ENCODE measurements around the gene NR2E1. TPM values are rescaled to one million over a fixed set of nuclear protein-coding genes. Genes with fewer than 3 reads are reported as not detected.
A peak's percentile ranks its signal among the peaks of the same experiment; 100 is the strongest.

Gene NR2E1
- polyA plus RNA-seq (2012; ENCODE audit: low read depth, missing spikeins) = not detected

DNA sequence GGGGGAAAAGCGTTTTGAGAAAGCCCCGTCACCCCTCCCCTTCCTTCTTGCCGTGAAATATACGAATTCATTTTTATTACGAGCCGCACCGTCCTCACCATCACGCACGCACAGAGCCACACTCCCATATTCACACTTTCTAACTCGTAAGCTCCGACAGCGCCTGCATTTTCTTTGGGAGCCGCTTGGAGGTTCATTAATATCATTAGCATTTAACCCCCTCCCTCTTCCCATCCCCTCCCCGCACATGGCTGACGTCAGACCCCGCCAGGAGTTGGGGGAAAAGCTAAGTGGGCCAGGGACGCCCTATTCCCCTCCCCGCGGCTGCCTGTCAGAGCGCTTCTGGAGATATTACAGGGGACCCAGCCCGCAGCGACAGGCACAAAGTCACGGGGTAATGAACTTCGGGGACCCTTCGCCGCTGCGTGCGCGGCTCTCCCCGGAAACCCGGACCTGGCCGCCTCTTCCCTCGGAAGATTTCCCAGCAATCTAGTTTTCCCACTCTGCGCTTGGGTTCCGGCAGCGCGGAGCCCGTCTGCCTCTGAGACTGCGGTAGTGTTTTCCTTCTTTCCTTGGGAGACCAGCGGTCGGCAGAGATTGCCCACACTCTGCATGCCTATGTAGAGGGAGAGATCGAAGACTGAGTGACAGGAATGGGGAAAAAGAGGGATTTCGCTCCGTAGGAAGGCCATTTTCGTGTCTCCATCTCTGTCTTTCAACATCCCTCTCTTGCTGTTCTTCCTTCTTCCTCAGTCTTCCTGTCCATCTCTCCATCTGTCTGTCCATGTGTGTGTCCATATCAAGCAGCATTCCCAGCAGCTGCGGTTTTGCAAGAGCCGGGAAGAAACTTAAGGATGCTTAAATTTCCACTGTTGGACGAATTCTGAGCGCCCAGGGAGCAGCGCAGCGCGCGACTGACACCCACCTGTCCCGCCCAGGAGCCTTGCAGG is at the start of gene NR2E1:
NR2E1 (plus strand) TSS at position 309 of the 950 bp plus-strand sequence. CDS start 744 bp downstream, outside the sequence.
- TF ChIP-seq POU2F2 (IDR thresholded peaks at IDR 0.05; ENCODE audit: low read depth, low read length) (no peak), TAF1 (IDR thresholded peaks at IDR 0.05; ENCODE audit: low read depth, low read length) (no peak), POLR2A (IDR thresholded peaks at IDR 0.05; ENCODE audit: low read depth, low read length) (no peak), PAX5 (IDR thresholded peaks at IDR 0.05; ENCODE audit: insufficient read depth, low read length, severe bottlenecking) (no peak), SPI1 (IDR thresholded peaks at IDR 0.05; ENCODE audit: low read depth, low read length) (no peak), POLR2AphosphoS5 (IDR thresholded peaks at IDR 0.05; ENCODE audit: low read depth, low read length) (no peak)
- DNase-seq (ENCODE audit: insufficient read length, low spot score) = no peak
- FAIRE-seq = no peak

GRCh38 chr6:108116546-108117426 is 49.0 kb upstream of the NR2E1 start:
- FAIRE-seq (no peak), DNase-seq (ENCODE audit: insufficient read length, low spot score) (peak; percentile 23)
- no peak for TF ChIP-seq POLR2AphosphoS5 (IDR thresholded peaks at IDR 0.05; ENCODE audit: low read depth, low read length)
- no peak for TF ChIP-seq POU2F2 (IDR thresholded peaks at IDR 0.05; ENCODE audit: low read depth, low read length)

GRCh38 chr6:108117427-108118358 is 48.1 kb upstream of the NR2E1 start:
- FAIRE-seq = peak; percentile 75
- DNase-seq (ENCODE audit: insufficient read length, low spot score) = peak; percentile 27
- no peak for TF ChIP-seq SPI1 (IDR thresholded peaks at IDR 0.05; ENCODE audit: low read depth, low read length)
- no peak for TF ChIP-seq POLR2A (IDR thresholded peaks at IDR 0.05; ENCODE audit: low read depth, low read length)
- TF ChIP-seq PAX5 (IDR thresholded peaks at IDR 0.05; ENCODE audit: insufficient read depth, low read length, severe bottlenecking) = no peak
- TF ChIP-seq TAF1 (IDR thresholded peaks at IDR 0.05; ENCODE audit: low read depth, low read length) = no peak
- no peak for TF ChIP-seq POLR2AphosphoS5 (IDR thresholded peaks at IDR 0.05; ENCODE audit: low read depth, low read length)
- no peak for TF ChIP-seq POU2F2 (IDR thresholded peaks at IDR 0.05; ENCODE audit: low read depth, low read length)

- FAIRE-seq = no peak
- no peak for DNase-seq (ENCODE audit: insufficient read length, low spot score)
- no peak for TF ChIP-seq SPI1 (IDR thresholded peaks at IDR 0.05; ENCODE audit: low read depth, low read length)
- no peak for TF ChIP-seq PAX5 (IDR thresholded peaks at IDR 0.05; ENCODE audit: insufficient read depth, low read length, severe bottlenecking)
- no peak for TF ChIP-seq POU2F2 (IDR thresholded peaks at IDR 0.05; ENCODE audit: low read depth, low read length)
- TF ChIP-seq POLR2AphosphoS5 (IDR thresholded peaks at IDR 0.05; ENCODE audit: low read depth, low read length) = no peak
- no peak for TF ChIP-seq POLR2A (IDR thresholded peaks at IDR 0.05; ENCODE audit: low read depth, low read length)
- no peak for TF ChIP-seq TAF1 (IDR thresholded peaks at IDR 0.05; ENCODE audit: low read depth, low read length)
These were observed 47.5 kb upstream of the NR2E1 start for GRCh38 chr6:108118359-108118724.

DNA sequence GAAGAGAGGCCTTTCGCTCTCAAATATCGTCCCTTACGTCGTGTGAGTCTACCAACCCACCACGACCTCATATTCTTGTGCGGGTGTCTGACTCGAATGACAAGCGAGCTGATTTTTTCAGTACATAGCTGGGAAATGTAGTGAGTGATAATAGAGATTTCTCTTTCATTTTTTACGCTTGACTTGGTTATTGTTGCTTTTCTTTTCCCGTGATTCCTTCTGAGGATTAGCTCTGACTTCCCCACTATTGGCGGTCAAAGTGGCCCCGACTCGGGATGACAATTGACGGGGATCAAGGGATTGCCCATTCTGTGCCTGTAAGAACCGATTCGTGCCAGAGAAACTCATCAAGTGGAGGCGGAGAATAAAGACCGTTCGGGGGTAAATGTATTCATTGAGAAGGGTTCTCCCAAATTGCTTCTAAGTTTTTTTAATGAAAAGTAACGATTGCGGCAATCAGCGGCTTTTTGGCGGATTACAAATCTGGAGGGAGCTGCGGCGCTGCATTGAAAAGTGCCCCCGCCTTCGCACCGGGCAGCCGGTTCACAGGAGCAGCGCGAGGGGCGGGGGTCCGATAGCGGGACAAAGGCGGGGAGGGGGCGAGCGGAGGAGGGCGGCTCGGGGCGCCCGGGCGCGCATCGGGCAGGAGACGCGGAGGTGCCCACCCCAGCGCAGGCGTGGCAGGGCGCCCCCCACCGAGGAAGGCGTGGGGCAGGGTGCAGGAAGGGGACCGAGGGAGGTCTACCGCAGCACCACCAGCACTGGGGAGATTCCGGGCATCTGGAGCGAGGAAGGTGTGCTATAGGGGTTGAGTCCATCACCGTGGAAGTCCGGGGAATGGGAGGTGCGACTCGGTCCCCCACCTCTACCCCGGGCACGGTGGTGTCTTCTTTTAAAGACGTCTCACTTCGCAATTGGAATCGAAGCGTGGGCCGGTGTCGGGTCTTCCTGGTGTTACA is 46.7 kb upstream of the NR2E1 start:
- TF ChIP-seq SPI1 (IDR thresholded peaks at IDR 0.05; ENCODE audit: low read depth, low read length) (no peak), POLR2A (IDR thresholded peaks at IDR 0.05; ENCODE audit: low read depth, low read length) (no peak), TAF1 (IDR thresholded peaks at IDR 0.05; ENCODE audit: low read depth, low read length) (no peak), POU2F2 (IDR thresholded peaks at IDR 0.05; ENCODE audit: low read depth, low read length) (no peak), POLR2AphosphoS5 (IDR thresholded peaks at IDR 0.05; ENCODE audit: low read depth, low read length) (no peak)
- FAIRE-seq = no peak
- no peak for DNase-seq (ENCODE audit: insufficient read length, low spot score)

- FAIRE-seq (no peak), DNase-seq (ENCODE audit: insufficient read length, low spot score) (no peak)
- no peak for TF ChIP-seq TAF1 (IDR thresholded peaks at IDR 0.05; ENCODE audit: low read depth, low read length)
- no peak for TF ChIP-seq PAX5 (IDR thresholded peaks at IDR 0.05; ENCODE audit: insufficient read depth, low read length, severe bottlenecking)
- TF ChIP-seq POLR2A (IDR thresholded peaks at IDR 0.05; ENCODE audit: low read depth, low read length) = no peak
- TF ChIP-seq POLR2AphosphoS5 (IDR thresholded peaks at IDR 0.05; ENCODE audit: low read depth, low read length) = no peak
- TF ChIP-seq SPI1 (IDR thresholded peaks at IDR 0.05; ENCODE audit: low read depth, low read length) = no peak
- no peak for TF ChIP-seq POU2F2 (IDR thresholded peaks at IDR 0.05; ENCODE audit: low read depth, low read length)
These were observed 46.1 kb upstream of the NR2E1 start for GRCh38 chr6:108119769-108120141.

GRCh38 chr6:108120311-108120710 is 45.5 kb upstream of the NR2E1 start:
- DNase-seq (ENCODE audit: insufficient read length, low spot score) = no peak
- TF ChIP-seq PAX5 (IDR thresholded peaks at IDR 0.05; ENCODE audit: insufficient read depth, low read length, severe bottlenecking) (no peak), TAF1 (IDR thresholded peaks at IDR 0.05; ENCODE audit: low read depth, low read length) (no peak), POU2F2 (IDR thresholded peaks at IDR 0.05; ENCODE audit: low read depth, low read length) (no peak), POLR2A (IDR thresholded peaks at IDR 0.05; ENCODE audit: low read depth, low read length) (no peak), POLR2AphosphoS5 (IDR thresholded peaks at IDR 0.05; ENCODE audit: low read depth, low read length) (no peak), SPI1 (IDR thresholded peaks at IDR 0.05; ENCODE audit: low read depth, low read length) (no peak)
- FAIRE-seq = no peak

GRCh38 chr6:108121612-108122011 is 44.2 kb upstream of the NR2E1 start:
- TF ChIP-seq PAX5 (IDR thresholded peaks at IDR 0.05; ENCODE audit: insufficient read depth, low read length, severe bottlenecking) (no peak), TAF1 (IDR thresholded peaks at IDR 0.05; ENCODE audit: low read depth, low read length) (no peak), SPI1 (IDR thresholded peaks at IDR 0.05; ENCODE audit: low read depth, low read length) (no peak), POU2F2 (IDR thresholded peaks at IDR 0.05; ENCODE audit: low read depth, low read length) (no peak), POLR2A (IDR thresholded peaks at IDR 0.05; ENCODE audit: low read depth, low read length) (no peak), POLR2AphosphoS5 (IDR thresholded peaks at IDR 0.05; ENCODE audit: low read depth, low read length) (no peak)
- DNase-seq (ENCODE audit: insufficient read length, low spot score) (no peak), FAIRE-seq (no peak)

Measured in GM12891 (cell line).